Brain microvascular endothelial cell (primary cell): Measurements from ENCODE around the gene LRRC43.

Experiments
- DNase-seq: peaks from one replicate; pipeline ENCODE4 v3.0.0-alpha.2; 2020
- H3K27ac ChIP-seq: fragments of 250-450 bp; sonication (Bioruptor Pico); 2 replicates; pipeline ENCODE4 v1.5.1; 2020; ENCODE audit warnings: mild to moderate bottlenecking, moderate library complexity
- H3K27me3 ChIP-seq: fragments of 250-450 bp; sonication (Bioruptor Pico); replicated peaks from 2 replicates; pipeline ENCODE4 v1.5.1; 2020; ENCODE audit warnings: mild to moderate bottlenecking
- H3K36me3 ChIP-seq: fragments of 250-450 bp; sonication (Bioruptor Pico); replicated peaks from 2 replicates; pipeline ENCODE4 v1.5.1; 2020; ENCODE audit warnings: mild to moderate bottlenecking
- H3K4me3 ChIP-seq: 2 replicates; pipeline ENCODE4 v1.5.1; 2011; ENCODE audit warnings: low read depth, mild to moderate bottlenecking, control low read depth, low read length, moderate library complexity
- in situ Hi-C: cut with HindIII; loops from 2 replicates; pipeline ENCODE4 v1.10.0; 2017; ENCODE audit warnings: low sequenced_read_pairs, low pct_ligation_motif_present
- TF ChIP-seq, protein P1 (sequence below): IDR thresholded peaks from 2 replicates; pipeline ENCODE4 v1.5.1; 2011; ENCODE audit warnings: low read depth, mild to moderate bottlenecking, moderate library complexity, low read length, control low read depth, inconsistent platforms; ENCODE audit errors: missing control alignments

The LRRC43 gene, protein sequence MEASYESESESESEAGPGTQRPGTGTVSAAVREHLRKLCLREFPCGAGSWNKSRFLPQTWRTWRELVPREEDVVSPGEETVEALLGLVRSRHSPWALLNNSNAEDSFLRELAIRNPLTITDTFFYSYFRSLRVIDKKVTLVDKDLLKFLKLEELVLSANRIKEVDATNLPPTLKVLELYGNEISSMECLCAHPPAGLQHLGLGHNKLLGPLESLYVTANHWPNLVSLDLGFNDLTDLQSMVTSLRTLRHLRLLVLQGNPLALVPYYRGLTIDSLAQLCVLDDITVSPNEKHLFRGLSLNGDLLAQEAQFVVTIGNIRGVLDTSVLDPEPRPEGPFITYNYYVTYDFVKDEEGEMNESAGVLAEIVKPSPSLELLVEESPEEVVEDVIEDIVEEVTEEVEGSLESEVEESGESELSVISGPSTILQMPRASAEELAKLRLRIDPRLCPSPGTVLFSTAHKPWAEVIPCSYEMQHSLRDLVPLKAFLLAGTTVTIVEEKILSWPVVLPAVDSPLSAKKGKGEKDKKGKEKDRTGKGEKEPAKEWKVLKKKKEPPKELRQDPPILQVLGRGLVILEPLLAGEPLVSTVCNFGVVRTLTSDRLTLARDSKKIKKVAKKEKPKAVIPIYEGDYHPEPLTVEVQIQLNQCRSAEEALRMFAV

GRCh38 chr12:122182887-122183587, at the start of gene LRRC43:
Gene LRRC43 (plus strand): TSS chr12:122183123. CDS start chr12:122183145, 22 bp downstream.
- Histone ChIP-seq H3K4me3 (peak within 1 kb of the TSS; percentile 54), H3K27ac (no peak within 1 kb of the TSS), H3K36me3 (no peaks in the 10 kb centered on the region), H3K27me3 (no peaks in the 10 kb centered on the region)
- in situ Hi-C loops: no loop called here
- no peak for DNase-seq
- TF ChIP-seq, protein P1, sequence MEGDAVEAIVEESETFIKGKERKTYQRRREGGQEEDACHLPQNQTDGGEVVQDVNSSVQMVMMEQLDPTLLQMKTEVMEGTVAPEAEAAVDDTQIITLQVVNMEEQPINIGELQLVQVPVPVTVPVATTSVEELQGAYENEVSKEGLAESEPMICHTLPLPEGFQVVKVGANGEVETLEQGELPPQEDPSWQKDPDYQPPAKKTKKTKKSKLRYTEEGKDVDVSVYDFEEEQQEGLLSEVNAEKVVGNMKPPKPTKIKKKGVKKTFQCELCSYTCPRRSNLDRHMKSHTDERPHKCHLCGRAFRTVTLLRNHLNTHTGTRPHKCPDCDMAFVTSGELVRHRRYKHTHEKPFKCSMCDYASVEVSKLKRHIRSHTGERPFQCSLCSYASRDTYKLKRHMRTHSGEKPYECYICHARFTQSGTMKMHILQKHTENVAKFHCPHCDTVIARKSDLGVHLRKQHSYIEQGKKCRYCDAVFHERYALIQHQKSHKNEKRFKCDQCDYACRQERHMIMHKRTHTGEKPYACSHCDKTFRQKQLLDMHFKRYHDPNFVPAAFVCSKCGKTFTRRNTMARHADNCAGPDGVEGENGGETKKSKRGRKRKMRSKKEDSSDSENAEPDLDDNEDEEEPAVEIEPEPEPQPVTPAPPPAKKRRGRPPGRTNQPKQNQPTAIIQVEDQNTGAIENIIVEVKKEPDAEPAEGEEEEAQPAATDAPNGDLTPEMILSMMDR: no peak

- DNase-seq: no peak
- H3K27me3 ChIP-seq: no peaks in the 10 kb centered on the region
- in situ Hi-C loops: no loop called here
- TF ChIP-seq, protein P1: peak; percentile 37
- no peak overlapping the region for H3K27ac ChIP-seq
- peaks cover 80% of the 10 kb centered on the region for H3K36me3 ChIP-seq
- H3K4me3 ChIP-seq: no peak overlapping the region
These were observed 49.6 kb upstream of the LRRC43 start for GRCh38 chr12:122133192-122133950.

DNA sequence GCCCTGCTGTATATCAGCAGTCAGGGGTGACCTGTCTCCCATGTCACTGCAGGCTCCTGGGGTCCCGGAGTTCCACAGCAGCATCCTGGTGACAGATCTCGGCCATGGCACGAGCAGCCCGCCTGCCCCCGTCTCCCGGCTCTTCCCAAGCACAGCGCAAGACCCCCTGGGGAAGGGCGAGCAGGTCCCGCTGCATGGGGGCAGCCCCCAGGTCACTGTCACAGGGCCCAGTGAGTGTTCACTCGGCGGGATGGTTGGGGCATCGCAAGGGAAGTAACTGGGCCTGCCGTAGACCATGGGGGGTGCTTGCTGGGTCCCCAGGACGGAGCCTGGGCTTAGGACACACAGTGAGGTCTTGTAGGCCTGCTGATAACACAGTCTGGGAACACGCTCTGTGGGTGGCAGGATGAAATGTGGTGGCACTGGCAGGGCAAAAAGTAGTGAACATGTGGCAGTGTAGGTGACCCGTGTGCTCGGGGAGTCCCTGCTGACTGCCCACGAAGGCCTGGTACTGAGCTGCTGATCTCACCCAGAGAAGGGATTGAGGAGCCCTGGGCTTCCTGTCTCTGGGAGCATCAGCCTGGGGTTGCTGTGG, 47.4 kb upstream of the LRRC43 start:
- in situ Hi-C loops: no loop called here
- TF ChIP-seq, protein P1: no peak
- Histone ChIP-seq H3K4me3 (no peak overlapping the region), H3K27me3 (no peaks in the 10 kb centered on the region), H3K36me3 (peaks cover 78% of the 10 kb centered on the region), H3K27ac (no peak overlapping the region)
- DNase-seq: no peak

DNA sequence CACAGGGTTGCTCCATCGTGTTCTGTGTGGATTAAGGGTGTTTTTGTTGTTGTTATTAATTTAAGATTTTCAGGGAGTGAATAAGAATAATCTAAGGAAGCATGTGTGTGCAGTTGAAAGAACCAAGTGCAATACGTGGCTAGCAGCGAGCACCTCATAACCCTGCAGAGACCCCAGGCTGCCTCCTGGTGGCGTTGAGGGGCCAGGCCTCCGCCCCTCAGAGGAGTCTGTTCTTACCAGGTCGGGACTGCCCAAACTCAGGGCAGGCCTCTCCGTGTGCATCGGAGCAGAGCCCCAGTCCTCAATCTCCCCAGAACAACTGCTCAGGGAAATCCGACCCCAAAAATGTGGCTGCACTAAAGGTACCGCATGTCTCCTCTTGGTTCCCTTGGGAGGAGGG, 45.7 kb upstream of the LRRC43 start:
- Histone ChIP-seq H3K27me3 (no peaks in the 10 kb centered on the region), H3K4me3 (no peak overlapping the region), H3K27ac (no peak overlapping the region), H3K36me3 (peaks cover 83% of the 10 kb centered on the region)
- no peak for DNase-seq
- TF ChIP-seq, protein P1: peak; percentile 49
- in situ Hi-C loops: no loop called here

DNA sequence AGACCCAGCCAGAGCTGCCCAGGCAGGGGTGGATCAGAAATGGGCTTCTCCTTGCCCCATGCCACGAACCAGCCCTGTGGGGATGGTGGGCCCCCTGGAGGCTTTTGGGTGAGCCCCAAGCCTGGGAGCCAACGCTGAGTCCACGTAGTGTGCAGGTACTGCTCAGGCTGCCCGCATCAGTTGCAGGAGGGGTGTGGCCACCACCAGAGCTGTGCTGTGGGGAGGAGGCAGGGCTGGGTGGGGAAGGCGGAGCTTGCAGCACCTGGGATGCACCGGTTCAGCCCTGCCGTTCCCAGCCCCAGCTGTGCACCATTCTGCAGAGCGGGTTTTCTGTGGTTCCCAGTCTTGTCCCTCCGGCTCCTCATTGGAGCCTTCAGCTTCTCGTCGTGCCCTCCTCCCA, 45.2 kb upstream of the LRRC43 start:
- H3K36me3 ChIP-seq: peaks cover 83% of the 10 kb centered on the region
- in situ Hi-C loops: no loop called here
- no peak for DNase-seq
- H3K27me3 ChIP-seq: no peaks in the 10 kb centered on the region
- TF ChIP-seq, protein P1: no peak
- H3K27ac ChIP-seq: no peak overlapping the region
- H3K4me3 ChIP-seq: no peak overlapping the region
